ENCODE measurements around the gene SNPH.

SNPH gene

GRCh38 chr20:1224205-1224890 lies 41.7 kb upstream of the SNPH start:
- Histone ChIP-seq H3K4me2 (ENCODE audit: low read depth, low read length) (no peak overlapping the region), H3K27ac (ENCODE audit: low read length) (no peak overlapping the region), H3K79me2 (ENCODE audit: low read length) (no peaks in the 10 kb centered on the region), H3K4me3 (ENCODE audit: low read length) (no peak overlapping the region), H3K9me2 (replicated peaks; ENCODE audit: insufficient read depth, low read length) (no peaks in the 10 kb centered on the region), H3K9me3 (replicated peaks; ENCODE audit: insufficient read depth, low read length) (no peaks in the 10 kb centered on the region), H3K9ac (ENCODE audit: low read length) (no peak overlapping the region), H4K20me1 (ENCODE audit: insufficient read depth, low read length) (no peaks in the 10 kb centered on the region), H3K36me3 (replicated peaks; ENCODE audit: insufficient read depth, low read length) (no peaks in the 10 kb centered on the region), H2AFZ (ENCODE audit: low read length) (no peak overlapping the region), H3K4me1 (ENCODE audit: low read length) (no peaks in the 10 kb centered on the region), H3F3A (ENCODE audit: insufficient read depth, low read length) (peaks cover 8% of the 10 kb centered on the region), H3K27me3 (replicated peaks; ENCODE audit: insufficient read depth, low read length) (0 out of 2 replicates have a peak, but pooled peaks cover 3% of the 10 kb centered on the region)
- TF ChIP-seq EZH2phosphoT487 (IDR thresholded peaks at IDR 0.05; ENCODE audit: low read length) (no peak), EZH2 (optimal IDR thresholded peaks at IDR 0.05; ENCODE audit: low read depth, low read length) (no peak), CTCF (IDR thresholded peaks at IDR 0.05; ENCODE audit: low read length) (no peak)
- DNase-seq: no peak

GRCh38 chr20:1225263-1225782 lies 40.8 kb upstream of the SNPH start:
- Histone ChIP-seq H3K4me2 (ENCODE audit: low read depth, low read length) (peak overlapping the region; percentile 55; the same call in 1 of the 2 replicates), H3K9me3 (replicated peaks; ENCODE audit: insufficient read depth, low read length) (no peaks in the 10 kb centered on the region), H3K4me3 (ENCODE audit: low read length) (peak overlapping the region; percentile 55), H3K4me1 (ENCODE audit: low read length) (no peaks in the 10 kb centered on the region), H3F3A (ENCODE audit: insufficient read depth, low read length) (peaks cover 8% of the 10 kb centered on the region), H3K36me3 (replicated peaks; ENCODE audit: insufficient read depth, low read length) (no peaks in the 10 kb centered on the region), H3K79me2 (ENCODE audit: low read length) (no peaks in the 10 kb centered on the region), H3K27ac (ENCODE audit: low read length) (no peak overlapping the region), H2AFZ (ENCODE audit: low read length) (peak overlapping the region; percentile 75), H3K9ac (ENCODE audit: low read length) (no peak overlapping the region), H3K9me2 (replicated peaks; ENCODE audit: insufficient read depth, low read length) (no peaks in the 10 kb centered on the region), H3K27me3 (replicated peaks; ENCODE audit: insufficient read depth, low read length) (0 out of 2 replicates have a peak, but pooled peaks cover 3% of the 10 kb centered on the region), H4K20me1 (ENCODE audit: insufficient read depth, low read length) (no peaks in the 10 kb centered on the region)
- DNase-seq: no peak
- TF ChIP-seq EZH2 (optimal IDR thresholded peaks at IDR 0.05; ENCODE audit: low read depth, low read length): no peak
- no peak for TF ChIP-seq EZH2phosphoT487 (IDR thresholded peaks at IDR 0.05; ENCODE audit: low read length)
- TF ChIP-seq CTCF (IDR thresholded peaks at IDR 0.05; ENCODE audit: low read length): no peak

- TF ChIP-seq EZH2 (optimal IDR thresholded peaks at IDR 0.05; ENCODE audit: low read depth, low read length): no peak
- TF ChIP-seq EZH2phosphoT487 (IDR thresholded peaks at IDR 0.05; ENCODE audit: low read length): no peak
- no peak for TF ChIP-seq CTCF (IDR thresholded peaks at IDR 0.05; ENCODE audit: low read length)
- Histone ChIP-seq H3K9me3 (replicated peaks; ENCODE audit: insufficient read depth, low read length) (no peaks in the 10 kb centered on the region), H3K9me2 (replicated peaks; ENCODE audit: insufficient read depth, low read length) (no peaks in the 10 kb centered on the region), H3K4me3 (ENCODE audit: low read length) (peak within 1 kb of the TSS; percentile 94), H3K27ac (ENCODE audit: low read length) (no peak within 1 kb of the TSS), H3K79me2 (ENCODE audit: low read length) (no peaks in the 10 kb centered on the region), H3K36me3 (replicated peaks; ENCODE audit: insufficient read depth, low read length) (no peaks in the 10 kb centered on the region), H3F3A (ENCODE audit: insufficient read depth, low read length) (peaks cover 8% of the 10 kb centered on the region), H3K9ac (ENCODE audit: low read length) (peak within 1 kb of the TSS; percentile 78), H3K27me3 (replicated peaks; ENCODE audit: insufficient read depth, low read length) (0 out of 2 replicates have a peak, but pooled peaks cover 3% of the 10 kb centered on the region), H3K4me1 (ENCODE audit: low read length) (no peaks in the 10 kb centered on the region), H4K20me1 (ENCODE audit: insufficient read depth, low read length) (no peaks in the 10 kb centered on the region), H2AFZ (ENCODE audit: low read length) (peak within 1 kb of the TSS; percentile 96), H3K4me2 (ENCODE audit: low read depth, low read length) (peak within 1 kb of the TSS; percentile 99)
- peak; percentile 72 for DNase-seq
Measured at GRCh38 chr20:1225783-1226654, 40.1 kb upstream of the SNPH start, which contains the start of gene RAD21L1. RAD21L1 (plus strand) TSS chr20:1226044; CDS start chr20:1228454, 2,410 bp downstream.
